ENCODE results near the gene AOPEP.

AOPEP gene

GRCh38 chr9:94889628-94890027 is 163.1 kb downstream of the AOPEP start:
- TF ChIP-seq CTCF (IDR thresholded peaks at IDR 0.05; ENCODE audit: low read depth, low read length), result no peak

DNA sequence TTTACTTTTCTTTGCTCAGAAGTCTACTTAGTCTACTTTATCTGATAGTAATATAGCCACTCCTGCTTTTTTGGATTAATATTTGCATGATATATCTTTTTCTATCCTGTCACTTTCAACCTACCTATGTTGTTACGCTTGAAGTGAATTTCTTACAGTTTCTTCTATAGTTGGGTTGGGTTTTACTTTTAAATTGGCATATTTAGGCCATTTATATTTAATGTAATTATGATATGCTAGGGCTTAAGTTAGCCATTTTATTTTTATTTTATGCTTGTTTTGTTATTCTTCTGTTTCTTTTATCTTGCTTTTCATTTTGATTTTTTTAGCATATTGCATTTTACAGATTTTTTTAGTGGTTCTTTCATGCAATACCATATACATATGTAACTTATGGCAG is 164.7 kb downstream of the AOPEP start:
- Histone ChIP-seq H3K4me1 (peaks cover 8% of the 10 kb centered on the region), H3K9me3 (no peaks in the 10 kb centered on the region), H3K27me3 (no peaks in the 10 kb centered on the region), H3K36me3 (no peaks in the 10 kb centered on the region), H3K4me3 (ENCODE audit: low read depth, low read length) (no peak overlapping the region)
- no peak for TF ChIP-seq CTCF (IDR thresholded peaks at IDR 0.05; ENCODE audit: low read depth, low read length)
- DNase-seq, result no peak

More at GRCh38 chr9:94889628-94890027, 163.1 kb downstream of the AOPEP start:
- no peaks in the 10 kb centered on the region for H3K9me3 ChIP-seq
- peaks cover 9% of the 10 kb centered on the region for H3K4me1 ChIP-seq
- H3K36me3 ChIP-seq, result no peaks in the 10 kb centered on the region
- DNase-seq, result no peak
- no peak overlapping the region for H3K4me3 ChIP-seq (ENCODE audit: low read depth, low read length)
- no peaks in the 10 kb centered on the region for H3K27me3 ChIP-seq

- TF ChIP-seq CTCF (IDR thresholded peaks at IDR 0.05; ENCODE audit: low read depth, low read length), result no peak
- Histone ChIP-seq H3K4me3 (ENCODE audit: low read depth, low read length) (no peak overlapping the region), H3K9me3 (no peaks in the 10 kb centered on the region), H3K4me1 (peaks cover 8% of the 10 kb centered on the region), H3K27me3 (no peaks in the 10 kb centered on the region), H3K36me3 (no peaks in the 10 kb centered on the region)
- DNase-seq, result no peak
Measured at GRCh38 chr9:94892675-94893074, 166.2 kb downstream of the AOPEP start.

GRCh38 chr9:94894094-94894699 is 167.7 kb downstream of the AOPEP start:
- peaks cover 8% of the 10 kb centered on the region for H3K4me1 ChIP-seq
- H3K9me3 ChIP-seq, result no peaks in the 10 kb centered on the region
- no peak for TF ChIP-seq CTCF (IDR thresholded peaks at IDR 0.05; ENCODE audit: low read depth, low read length)
- no peaks in the 10 kb centered on the region for H3K36me3 ChIP-seq
- H3K27me3 ChIP-seq, result no peaks in the 10 kb centered on the region
- no peak for DNase-seq
- H3K4me3 ChIP-seq (ENCODE audit: low read depth, low read length), result no peak overlapping the region

DNA sequence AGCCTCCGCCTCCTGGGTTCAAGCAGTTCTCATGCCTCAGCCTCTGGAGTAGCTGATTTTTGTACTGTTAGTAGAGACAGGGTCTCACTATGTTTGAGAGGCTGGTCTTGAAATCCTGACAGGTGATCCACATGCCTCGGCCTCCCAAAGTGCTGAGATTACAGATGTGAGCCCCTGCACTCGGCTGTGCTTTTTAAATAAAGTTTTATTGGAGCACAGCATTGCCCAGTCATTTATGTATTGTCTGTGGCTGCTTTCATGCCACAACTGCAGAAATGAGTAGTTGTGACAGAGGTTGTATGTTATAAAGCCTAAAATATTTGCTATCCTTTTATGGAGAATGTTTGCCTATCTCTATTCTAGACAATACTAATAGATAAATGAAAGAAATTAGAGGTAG is 169.2 kb downstream of the AOPEP start:
- no peaks in the 10 kb centered on the region for H3K9me3 ChIP-seq
- no peaks in the 10 kb centered on the region for H3K36me3 ChIP-seq
- TF ChIP-seq CTCF (IDR thresholded peaks at IDR 0.05; ENCODE audit: low read depth, low read length), result no peak
- no peaks in the 10 kb centered on the region for H3K27me3 ChIP-seq
- H3K4me1 ChIP-seq, result peaks cover 8% of the 10 kb centered on the region
- no peak overlapping the region for H3K4me3 ChIP-seq (ENCODE audit: low read depth, low read length)
- DNase-seq, result no peak

- Histone ChIP-seq H3K36me3 (no peaks in the 10 kb centered on the region), H3K4me1 (peaks cover 8% of the 10 kb centered on the region), H3K9me3 (no peaks in the 10 kb centered on the region), H3K4me3 (ENCODE audit: low read depth, low read length) (no peak overlapping the region), H3K27me3 (no peaks in the 10 kb centered on the region)
- no peak for TF ChIP-seq CTCF (IDR thresholded peaks at IDR 0.05; ENCODE audit: low read depth, low read length)
- DNase-seq, result no peak
Measured at GRCh38 chr9:94896512-94896911, 170.0 kb downstream of the AOPEP start.
